ENCODE results near the gene PDXK.

PDXK gene

DNA sequence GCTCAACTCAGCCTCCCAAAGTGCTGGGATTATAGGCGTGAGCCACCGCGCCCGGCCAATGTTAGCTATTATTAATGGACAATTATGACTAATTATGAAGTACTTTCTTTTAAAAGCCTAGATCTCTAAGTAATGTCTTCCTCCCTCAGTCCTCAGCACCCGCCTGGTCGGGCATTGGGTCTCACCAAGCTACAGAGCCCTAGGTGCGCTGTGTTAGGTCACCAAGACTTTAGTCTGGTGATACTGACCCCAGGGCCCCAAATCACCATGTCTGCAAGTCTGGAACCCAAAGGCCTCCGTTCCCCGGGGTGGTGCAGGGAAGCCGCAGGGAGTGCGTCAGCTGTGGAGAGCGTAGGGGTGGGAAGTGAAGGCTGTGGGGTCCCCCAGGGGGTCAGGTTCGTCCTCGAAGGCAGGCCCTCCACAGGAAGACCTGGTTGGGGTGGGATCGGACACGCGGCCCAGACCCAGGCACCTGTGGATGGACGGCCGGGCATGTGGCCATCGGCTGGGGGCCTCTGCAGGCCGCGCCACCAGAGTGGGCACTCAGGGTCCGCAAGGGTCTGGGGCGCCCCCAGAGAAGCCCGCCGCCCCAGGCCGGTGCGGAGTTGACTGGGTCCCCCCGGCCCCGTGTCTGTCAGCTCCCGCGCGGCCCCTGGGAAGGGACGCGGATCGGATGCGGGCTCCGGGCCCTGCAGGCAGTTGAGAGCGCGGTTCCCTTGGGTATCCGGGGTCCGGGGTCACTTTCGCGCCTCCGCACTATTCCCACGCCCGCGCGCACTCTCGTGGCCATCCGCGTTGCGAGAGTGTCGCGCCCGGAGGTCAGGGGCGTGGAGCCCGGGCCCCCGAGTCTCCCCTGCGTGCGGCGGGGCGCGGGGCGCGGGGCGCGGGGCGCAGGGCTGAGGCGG lies 710 bp upstream of the PDXK start:
- TF ChIP-seq TAF1 (IDR thresholded peaks at IDR 0.05; ENCODE audit: borderline replicate concordance, insufficient read depth, low read length) (no peak), POLR2AphosphoS5 (IDR thresholded peaks at IDR 0.05; ENCODE audit: low read depth, low read length) (no peak), FOXP2 (optimal IDR thresholded peaks at IDR 0.05; ENCODE audit: borderline replicate concordance, extremely low read depth, extremely low read length, insufficient read depth) (no peak), SIN3A (IDR thresholded peaks at IDR 0.05; ENCODE audit: borderline replicate concordance, insufficient read depth, low read length) (no peak), REST (IDR thresholded peaks at IDR 0.05; ENCODE audit: insufficient read depth in 1 of 2, low read depth in 2 of 2, low read length in 2 of 2) (no peak)

DNA sequence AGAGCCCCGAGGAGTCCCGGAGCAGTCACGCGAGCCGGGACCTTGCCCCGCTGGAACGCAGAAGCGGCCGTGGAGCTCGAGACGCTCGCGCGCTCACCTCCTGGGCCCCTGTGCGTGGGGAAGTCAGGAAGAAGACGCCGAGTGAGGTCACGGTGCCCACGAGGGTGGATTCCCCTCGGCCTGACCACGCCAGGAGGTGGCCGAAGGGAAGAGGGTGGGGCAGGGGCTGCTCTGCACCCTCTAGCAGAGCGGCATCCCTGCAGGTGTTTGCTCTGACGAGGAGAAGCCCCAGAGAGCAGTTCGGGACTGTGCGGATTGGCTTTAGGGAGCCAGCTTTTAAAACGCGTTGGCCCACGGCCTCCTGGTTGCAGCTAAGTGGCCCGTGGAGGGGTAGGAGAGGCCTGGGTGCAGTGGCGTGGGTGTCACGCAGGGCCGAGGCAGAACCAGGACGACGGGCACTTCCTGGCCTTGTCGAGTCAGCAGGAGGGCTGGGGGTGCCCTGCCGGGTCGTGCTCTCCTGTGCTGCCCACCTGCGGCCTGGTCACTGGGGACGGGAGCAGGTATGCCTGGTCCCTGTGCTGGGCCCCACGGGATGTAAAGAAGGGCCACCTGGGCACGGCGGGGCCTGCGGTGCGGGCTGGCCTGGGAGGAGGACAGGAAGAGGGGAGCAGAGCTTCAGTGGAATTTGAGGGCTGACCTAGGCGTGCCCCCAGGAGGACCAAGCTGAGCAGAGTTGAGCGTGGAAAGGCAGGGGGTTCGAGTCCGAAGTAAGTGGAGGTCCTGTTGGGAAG lies 1.0 kb downstream of the PDXK start:
- TF ChIP-seq POLR2AphosphoS5 (IDR thresholded peaks at IDR 0.05; ENCODE audit: low read depth, low read length) (no peak), SIN3A (IDR thresholded peaks at IDR 0.05; ENCODE audit: borderline replicate concordance, insufficient read depth, low read length) (no peak), FOXP2 (optimal IDR thresholded peaks at IDR 0.05; ENCODE audit: borderline replicate concordance, extremely low read depth, extremely low read length, insufficient read depth) (no peak), REST (IDR thresholded peaks at IDR 0.05; ENCODE audit: insufficient read depth in 1 of 2, low read depth in 2 of 2, low read length in 2 of 2) (no peak), TAF1 (IDR thresholded peaks at IDR 0.05; ENCODE audit: borderline replicate concordance, insufficient read depth, low read length) (no peak)

DNA sequence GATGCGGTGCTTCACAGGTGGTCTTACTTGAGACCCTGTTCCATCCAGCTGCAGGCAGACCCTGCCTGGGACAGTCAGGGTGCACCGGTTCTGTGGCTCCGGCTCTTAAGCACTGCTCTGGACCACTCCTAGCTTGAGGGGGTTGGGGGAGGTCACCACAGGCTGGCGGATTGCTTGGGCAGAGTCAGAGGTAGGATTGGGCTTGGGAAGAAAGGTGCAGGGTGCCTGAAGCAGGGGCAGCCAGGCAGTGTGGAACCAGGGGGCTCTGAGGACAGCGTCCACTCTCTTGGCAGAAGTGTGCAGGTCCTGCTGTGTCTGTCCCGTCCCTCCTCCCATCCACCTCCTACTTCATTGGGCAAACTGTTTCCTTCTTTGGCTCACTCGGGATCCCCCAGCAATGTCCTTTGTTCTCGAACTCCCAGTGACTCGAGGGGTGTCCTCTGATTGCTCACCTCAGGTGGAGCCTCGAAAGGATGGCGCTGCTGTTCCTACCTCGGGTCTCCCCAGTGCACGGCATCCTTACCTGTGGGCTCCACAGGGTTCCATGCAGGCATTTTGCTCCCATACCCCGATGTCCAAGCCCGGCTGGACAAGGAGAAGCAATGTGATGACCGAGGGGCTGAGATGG lies 1.7 kb downstream of the PDXK start:
- TF ChIP-seq SIN3A (IDR thresholded peaks at IDR 0.05; ENCODE audit: borderline replicate concordance, insufficient read depth, low read length) (no peak), TAF1 (IDR thresholded peaks at IDR 0.05; ENCODE audit: borderline replicate concordance, insufficient read depth, low read length) (no peak), REST (IDR thresholded peaks at IDR 0.05; ENCODE audit: insufficient read depth in 1 of 2, low read depth in 2 of 2, low read length in 2 of 2) (no peak), FOXP2 (optimal IDR thresholded peaks at IDR 0.05; ENCODE audit: borderline replicate concordance, extremely low read depth, extremely low read length, insufficient read depth) (no peak), POLR2AphosphoS5 (IDR thresholded peaks at IDR 0.05; ENCODE audit: low read depth, low read length) (no peak)

- TF ChIP-seq FOXP2 (optimal IDR thresholded peaks at IDR 0.05; ENCODE audit: borderline replicate concordance, extremely low read depth, extremely low read length, insufficient read depth) (no peak), REST (IDR thresholded peaks at IDR 0.05; ENCODE audit: insufficient read depth in 1 of 2, low read depth in 2 of 2, low read length in 2 of 2) (no peak), SIN3A (IDR thresholded peaks at IDR 0.05; ENCODE audit: borderline replicate concordance, insufficient read depth, low read length) (no peak), POLR2AphosphoS5 (IDR thresholded peaks at IDR 0.05; ENCODE audit: low read depth, low read length) (no peak), TAF1 (IDR thresholded peaks at IDR 0.05; ENCODE audit: borderline replicate concordance, insufficient read depth, low read length) (no peak)
Observed at GRCh38 chr21:43721206-43721605, 2.3 kb downstream of the PDXK start.
